ENCODE measurements around the gene ZRANB1.

GRCh38 chr10:125033146-125033924, 91.4 kb downstream of the ZRANB1 start:
- no peak for TF ChIP-seq EZH2 (IDR thresholded peaks at IDR 0.05; ENCODE audit: borderline replicate concordance)
- no peak for TF ChIP-seq EZH2phosphoT487 (IDR thresholded peaks at IDR 0.05; ENCODE audit: low read depth, severe bottlenecking, unreplicated experiment)
- no peak for TF ChIP-seq CTCF (IDR thresholded peaks at IDR 0.05; ENCODE audit: poor library complexity)
